GM20431 (cell line): Measurements from ENCODE around the gene IFNA10.
"Not testable (repeated sequence)": the region's sequence is repeated elsewhere in the genome, so short reads cannot be mapped to it uniquely, and the experiment has no call there.

Experiments
- in situ Hi-C: fragments of 300-500 bp; cut with MseI, MboI; formaldehyde crosslinking; loops from one replicate; pipeline ENCODE4 v1.15.0; 2020; ENCODE audit warnings: low sequenced_read_pairs; ENCODE audit not compliant: unreplicated experiment

Gene IFNA10

DNA sequence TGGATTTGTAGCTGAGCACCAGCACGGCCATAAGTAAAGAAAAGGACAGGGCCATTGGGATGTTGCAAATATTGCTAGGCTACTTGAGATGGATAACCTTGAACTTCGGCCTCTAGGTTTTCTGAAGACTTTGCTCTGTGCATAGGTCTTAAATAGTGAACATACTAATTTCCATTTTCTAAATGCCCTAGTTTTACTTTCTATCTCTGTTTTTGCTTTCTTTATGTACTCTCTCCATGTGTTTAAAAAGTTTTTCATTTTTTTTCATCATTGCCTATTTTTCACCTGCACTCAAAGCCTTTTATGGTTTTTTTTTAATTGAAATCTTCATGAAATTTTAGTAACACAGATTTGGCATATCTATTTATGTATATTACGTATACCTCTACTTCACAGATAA lies at the start of gene IFNA10:
TSS of gene IFNA10 (minus strand) at position 101 of the 400 bp plus-strand sequence. CDS start at position 55, 46 bp downstream.
- in situ Hi-C loops = not testable (repeated sequence)

DNA sequence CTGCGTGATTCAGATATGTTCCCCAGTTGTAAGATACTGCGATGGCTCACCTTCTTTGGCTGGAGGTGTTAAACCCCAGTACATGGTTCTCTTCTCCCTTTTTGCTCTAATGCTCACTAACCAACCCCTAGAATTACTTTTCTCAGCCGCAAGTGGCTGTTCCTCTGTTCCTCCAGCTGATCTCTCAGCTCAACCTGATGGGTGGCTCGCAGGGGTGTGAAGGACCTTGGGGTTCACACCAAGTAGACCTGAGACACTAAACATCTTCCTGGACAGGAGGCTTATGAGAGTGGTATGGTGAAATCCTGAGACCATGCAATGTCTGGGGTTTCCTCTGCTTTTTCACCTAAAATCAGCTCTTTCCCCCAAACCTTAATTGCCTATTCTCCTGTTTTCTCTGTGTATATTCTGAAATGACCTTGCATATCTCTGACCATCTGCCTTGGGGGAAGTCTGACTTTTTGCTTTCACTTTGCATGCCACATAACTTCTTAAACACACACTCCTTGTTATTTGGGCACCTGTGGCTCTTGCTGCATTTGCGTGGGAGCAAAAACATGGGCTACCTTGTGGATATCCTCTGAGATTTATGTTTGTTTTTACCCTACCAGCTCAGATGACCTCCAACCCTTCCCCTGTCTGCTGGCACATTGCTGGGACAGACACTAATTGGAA lies 48.7 kb upstream of the IFNA10 start:
- in situ Hi-C loops = no loop called here

DNA sequence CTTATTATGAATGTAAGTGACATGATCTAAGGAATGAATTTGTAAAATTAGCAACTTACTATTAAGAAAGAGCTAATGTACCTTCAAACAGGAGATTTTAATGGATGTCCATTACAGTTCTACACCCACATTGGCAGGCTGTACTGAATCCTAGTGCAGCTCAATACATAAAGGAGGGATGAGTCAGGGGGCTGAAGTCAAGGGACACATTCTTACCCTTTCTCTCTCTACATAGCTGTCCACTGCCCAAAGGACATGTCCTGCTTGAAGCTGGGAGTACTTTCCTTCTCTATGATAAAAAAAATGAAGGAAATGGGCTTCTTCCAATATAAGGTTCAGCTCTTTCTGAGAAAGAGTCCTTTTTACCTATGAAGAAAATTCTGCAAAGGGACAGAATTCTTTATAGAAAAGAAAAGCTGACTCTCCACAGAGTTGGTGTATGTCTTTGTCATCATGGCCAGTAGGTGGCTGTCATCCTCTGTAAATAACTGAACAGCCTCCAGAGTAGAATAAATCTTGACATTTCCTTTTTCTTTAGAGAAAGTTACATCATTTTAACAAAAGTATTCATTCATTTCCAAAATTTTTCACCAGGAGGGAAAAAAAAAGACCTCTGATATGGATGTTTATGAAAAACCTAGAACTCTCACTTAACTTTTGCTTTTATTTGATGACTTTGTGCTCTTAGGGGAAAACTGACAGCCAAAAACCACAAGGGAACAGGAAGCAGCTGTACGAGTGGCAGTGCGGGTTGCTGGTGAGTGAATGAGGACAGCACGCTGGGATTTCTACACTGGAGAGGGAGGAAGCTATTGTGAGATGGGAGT lies 46.0 kb upstream of the IFNA10 start:
- in situ Hi-C loops = no loop called here

DNA sequence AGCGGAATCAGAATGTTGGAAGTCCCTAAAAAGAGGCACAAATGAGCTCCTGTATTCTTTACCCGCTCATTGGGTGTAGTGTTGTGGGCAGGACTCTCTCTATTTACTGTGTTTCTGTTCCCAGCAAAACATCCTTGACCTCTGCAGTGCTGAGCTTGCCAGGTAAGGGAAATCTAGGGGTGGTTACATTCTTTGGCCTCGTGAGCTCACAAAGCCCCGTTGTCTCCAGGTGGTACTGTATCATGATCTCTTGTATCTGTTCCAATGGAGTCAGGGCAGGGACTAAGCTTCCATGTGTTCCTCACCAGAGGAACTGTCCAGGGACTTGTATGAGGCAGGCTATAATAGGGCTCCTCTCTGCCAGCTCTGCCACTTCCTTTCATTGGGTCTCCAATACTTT lies 44.7 kb upstream of the IFNA10 start:
- in situ Hi-C loops = no loop called here

DNA sequence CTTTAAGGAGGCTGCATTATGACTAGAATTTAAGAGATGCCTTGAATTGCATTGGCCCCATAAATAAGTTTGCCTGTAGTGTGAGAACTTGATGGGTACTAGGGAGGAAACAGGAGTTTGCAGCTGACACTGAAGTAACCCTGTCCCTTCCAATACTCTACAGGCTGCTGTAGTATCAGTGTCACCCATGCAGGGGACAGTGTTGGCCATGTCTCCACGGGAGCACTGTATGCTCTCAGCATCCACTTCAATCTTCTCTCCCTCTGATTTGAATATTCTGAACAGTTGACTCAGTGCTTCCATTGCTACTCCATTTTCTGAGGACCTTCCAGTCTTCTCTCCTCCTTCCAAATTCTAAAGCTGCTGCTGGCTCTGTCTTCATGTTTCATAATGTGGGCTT lies 44.2 kb upstream of the IFNA10 start:
- in situ Hi-C loops = no loop called here

DNA sequence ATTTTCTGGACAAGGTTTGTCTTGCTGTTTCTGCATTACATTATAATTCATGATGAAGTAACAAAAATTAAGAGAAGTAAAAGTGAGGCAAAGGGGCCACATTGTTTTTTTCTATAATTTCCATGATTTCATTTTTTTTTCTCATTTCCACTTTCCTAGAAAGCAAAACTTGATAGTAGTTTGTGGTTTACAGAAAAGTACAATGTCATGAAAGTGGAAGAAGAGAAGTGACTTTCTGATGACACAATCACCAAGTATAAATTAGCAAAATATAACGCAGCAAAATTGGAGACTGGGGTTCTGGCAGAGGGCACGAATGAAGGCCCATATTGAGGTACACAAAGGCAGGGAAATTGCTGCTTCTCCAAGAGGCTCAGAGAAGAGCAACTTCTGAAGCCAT lies 37.9 kb upstream of the IFNA10 start:
- in situ Hi-C loops = loop anchor here (10.0 to 25.0 kb wide), 2 partner anchors 210 to 542 kb away; no protein-coding TSS in a partner anchor

DNA sequence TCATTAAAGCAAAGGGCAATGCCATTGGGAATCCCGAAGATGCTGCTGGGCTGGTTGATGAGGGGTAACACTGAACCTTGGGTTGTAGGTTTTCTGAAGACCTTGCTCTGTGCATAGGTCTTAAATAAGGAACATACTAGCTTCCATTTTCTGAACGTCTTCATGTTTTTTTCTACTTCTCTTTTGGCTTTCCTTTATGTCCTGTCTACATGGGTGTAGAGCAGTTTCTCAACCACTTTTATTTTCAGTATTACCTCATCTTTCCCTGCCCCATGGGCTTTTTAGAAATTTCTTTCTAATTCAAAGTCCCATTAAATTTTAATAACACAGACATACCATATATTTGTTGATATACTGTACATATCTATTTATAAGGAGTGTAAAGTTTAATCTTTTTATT lies 33.0 kb upstream of the IFNA10 start, which contains the start of gene IFNA14:
TSS of gene IFNA14 (minus strand) at position 95 of the 400 bp plus-strand sequence. CDS start at position 25, 70 bp downstream.
- in situ Hi-C loops = loop anchor here (10.0 to 25.0 kb wide), 2 partner anchors 215 to 547 kb away; no protein-coding TSS in a partner anchor

DNA sequence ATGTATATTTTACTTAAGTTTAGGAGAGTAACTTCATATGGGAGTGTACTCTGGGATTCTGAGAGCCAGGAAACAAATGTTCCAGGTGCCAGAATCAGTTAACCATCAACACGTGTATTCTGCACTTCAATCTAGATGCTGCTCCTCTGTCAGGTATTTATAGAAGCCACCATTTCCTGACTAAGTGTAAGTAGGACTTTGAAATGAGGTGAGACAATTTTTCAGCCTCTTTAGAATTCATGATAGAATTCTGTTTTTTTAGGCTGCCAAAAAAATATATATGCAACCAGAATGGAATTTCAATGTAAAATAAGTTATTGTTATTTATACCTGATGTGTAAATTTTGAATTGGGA lies 29.4 kb upstream of the IFNA10 start:
- in situ Hi-C loops = loop anchor here (25.0 kb wide), 1 partner anchor 551 kb away; no protein-coding TSS in a partner anchor

DNA sequence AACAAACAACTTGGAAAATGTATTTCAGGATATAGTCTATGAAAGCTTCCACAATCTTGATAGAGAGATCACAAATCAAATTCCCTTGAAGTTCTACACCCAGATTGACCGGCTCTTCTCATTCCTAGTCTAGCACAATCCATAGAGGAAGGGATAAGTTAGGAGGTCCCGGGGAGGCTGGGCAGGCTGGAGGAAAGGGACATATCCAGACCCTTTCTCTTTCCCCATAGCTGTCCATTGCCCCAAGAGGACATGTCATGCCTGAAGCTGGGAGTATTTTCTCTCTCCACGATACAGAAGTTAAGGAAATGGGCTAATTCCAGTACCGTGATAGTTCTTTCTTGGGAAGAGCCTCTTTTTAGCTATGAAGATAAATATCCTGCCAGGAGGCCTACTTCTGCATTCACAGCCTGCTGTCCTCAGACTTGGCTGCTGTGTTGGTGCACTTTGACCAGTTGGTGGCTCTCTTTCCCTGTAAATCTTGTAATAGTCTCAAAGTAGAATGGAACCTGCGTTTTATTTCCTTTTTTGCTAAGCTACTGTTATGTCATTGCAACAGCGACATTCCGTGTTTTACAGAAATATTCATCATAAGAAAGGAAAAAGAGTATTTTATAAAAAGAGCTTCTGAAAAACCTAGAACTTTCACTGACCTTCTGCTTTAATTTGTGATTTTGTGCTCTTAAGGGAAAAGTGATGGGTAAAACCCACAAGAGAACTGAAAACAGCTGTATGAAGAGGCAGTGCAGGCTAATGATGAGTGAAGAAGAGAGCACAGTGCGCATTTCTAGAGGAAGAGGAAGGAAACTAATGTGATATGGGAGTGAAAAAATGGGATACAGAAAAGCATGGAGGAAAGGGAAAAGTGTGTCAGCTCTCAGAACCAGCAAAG lies 28.8 kb upstream of the IFNA10 start:
- in situ Hi-C loops = loop anchor here (25.0 kb wide), 1 partner anchor 552 kb away; no protein-coding TSS in a partner anchor

DNA sequence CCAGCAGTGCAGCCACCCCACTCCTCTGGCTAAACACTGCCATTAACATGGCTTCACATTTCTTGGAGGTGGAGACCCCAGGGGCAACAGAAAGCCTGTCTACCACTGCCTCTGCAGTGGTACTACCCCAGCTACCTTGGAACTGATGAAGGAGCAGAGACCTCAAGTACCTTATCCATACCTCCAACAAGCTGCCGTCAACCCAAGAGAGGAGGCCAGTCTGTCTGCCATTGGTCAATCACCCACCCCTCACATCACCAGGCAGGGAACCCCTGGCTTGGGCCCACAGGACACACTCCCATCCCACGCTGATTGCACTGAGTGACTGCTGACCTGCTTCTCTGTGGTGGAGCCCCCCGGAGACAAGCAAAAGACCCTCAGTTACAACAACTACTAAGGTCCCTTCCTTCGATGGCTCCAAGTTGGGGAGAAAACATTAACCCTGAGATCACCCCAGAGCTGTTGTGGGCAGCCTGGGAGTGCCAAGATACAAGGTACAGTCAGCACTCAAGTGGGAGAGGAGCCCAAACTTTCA lies 27.3 kb upstream of the IFNA10 start:
- in situ Hi-C loops = loop anchor here (25.0 kb wide), 1 partner anchor 553 kb away; no protein-coding TSS in a partner anchor

DNA sequence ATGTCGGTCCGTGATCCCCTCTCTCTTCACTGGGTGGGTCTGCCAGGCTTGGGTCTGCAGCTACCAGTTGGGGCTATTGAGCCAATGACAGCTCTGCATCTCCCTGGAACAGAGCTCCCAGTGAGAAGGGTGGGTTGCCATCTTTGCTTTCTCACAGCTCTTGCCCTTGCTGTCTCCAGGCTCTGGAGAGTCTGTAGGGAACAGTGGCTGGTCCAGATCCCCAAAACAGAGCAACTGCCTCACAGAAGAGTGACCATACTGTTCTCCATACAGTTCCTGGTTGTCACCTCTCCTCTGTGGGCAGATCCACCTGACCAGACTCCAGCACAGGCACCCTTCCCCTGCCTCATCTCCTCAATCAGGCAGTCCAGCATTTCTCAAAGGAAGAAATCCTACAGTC lies 26.3 kb upstream of the IFNA10 start:
- in situ Hi-C loops = loop anchor here (25.0 kb wide), 1 partner anchor 554 kb away; no protein-coding TSS in a partner anchor

DNA sequence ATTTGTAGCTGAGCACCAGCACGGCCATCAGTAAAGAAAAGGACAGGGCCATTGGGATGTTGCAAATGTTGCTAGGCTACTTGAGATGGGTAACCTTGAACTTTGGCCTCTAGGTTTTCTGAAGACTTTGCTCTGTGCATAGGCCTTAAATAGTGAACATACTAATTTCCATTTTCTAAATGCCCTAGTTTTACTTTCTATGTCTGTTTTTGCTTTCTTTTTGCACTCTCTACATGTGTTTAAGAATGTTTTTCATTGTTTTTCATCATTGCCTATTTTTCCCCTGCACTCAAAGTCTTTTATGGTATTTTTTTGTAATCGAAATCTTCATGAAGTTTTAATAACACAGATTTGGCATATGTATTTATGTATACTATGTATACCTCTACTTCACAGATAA lies 21.2 kb upstream of the IFNA10 start, which contains the start of gene IFNA17:
TSS of gene IFNA17 (minus strand) at position 101 of the 400 bp plus-strand sequence. CDS start at position 52, 49 bp downstream.
- in situ Hi-C loops = loop anchor here (25.0 kb wide), 1 partner anchor 559 kb away; no protein-coding TSS in a partner anchor

DNA sequence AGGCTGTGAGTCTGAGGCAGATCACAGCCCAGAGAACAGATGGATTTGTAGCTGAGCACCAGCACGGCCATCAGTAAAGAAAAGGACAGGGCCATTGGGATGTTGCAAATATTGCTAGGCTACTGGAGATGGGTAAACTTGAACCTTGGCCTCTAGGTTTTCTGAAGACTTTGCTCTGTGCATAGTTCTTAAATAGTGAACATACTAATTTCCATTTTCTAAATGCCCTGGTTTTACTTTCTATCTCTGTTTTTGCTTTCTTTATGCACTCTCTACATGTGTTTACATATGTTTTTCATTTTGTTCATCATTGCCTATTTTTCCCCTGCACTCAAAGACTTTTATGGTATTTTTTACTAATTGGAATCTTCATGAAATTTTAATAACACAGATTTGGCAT lies 10.3 kb upstream of the IFNA10 start, which contains the start of gene IFNA16:
TSS of gene IFNA16 (minus strand) at position 101 of the 400 bp plus-strand sequence. CDS start at position 95, 6 bp downstream.
- in situ Hi-C loops = not testable (repeated sequence)

DNA sequence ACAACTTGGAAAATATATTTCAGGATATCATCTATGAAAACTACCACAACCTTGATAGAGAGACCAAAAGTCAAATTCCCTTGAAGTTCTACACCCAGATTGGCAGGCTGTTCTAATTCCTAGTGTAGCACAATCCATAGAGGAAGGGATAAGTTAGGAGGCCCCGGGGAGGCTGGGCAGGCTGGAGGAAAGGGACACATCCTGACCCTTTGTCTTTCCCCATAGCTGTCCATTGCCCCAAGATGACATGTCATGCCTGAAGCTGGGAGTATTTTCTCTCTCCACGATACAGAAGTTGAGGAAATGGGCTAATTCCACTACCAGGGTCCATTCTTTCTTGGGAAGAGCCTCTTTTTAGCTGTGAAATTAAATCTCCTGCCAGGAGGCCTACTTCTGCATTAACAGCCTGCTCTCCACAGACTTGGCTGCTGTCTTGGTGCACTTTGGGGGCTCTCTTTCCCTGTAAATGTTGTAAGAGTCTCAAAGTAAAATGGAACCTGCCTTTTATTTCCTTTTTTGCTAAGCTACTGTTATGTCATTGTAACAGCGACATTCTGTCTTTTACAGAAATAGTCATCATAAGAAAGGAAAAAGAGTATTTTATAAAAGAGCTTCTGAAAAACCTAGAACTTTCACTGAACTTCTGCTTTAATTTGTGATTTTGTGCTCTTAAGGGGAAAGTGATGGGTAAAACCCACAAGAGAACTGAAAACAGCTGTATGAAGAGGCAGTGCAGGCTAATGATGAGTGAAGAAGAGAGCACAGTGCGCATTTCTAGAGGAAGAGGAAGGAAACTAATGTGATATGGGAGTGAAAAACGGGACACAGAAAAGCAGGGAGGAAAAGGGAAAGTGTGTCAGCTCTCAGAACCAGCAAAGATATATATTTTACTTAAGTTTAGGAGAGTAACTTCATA lies 6.7 kb upstream of the IFNA10 start:
- in situ Hi-C loops = not testable (repeated sequence)

DNA sequence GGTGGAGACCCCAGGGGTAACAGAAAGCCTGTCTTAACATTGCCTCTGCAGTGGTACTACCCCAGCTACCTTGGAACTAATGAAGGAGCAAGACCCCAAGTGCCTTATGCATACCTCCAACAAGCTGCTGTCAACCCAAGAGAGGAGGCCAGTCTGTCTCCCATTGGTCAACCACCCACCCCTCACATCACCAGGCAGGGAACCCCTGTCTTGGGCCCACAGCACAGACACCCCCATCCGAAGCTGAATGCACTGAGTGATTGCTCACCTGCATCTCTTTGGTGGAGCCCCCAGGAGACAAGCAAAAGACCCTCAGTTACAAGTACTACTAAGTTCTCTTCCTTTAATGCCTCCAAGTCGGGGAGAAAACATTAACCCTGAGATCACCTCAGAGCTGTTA lies 5.2 kb upstream of the IFNA10 start:
- in situ Hi-C loops = not testable (repeated sequence)

DNA sequence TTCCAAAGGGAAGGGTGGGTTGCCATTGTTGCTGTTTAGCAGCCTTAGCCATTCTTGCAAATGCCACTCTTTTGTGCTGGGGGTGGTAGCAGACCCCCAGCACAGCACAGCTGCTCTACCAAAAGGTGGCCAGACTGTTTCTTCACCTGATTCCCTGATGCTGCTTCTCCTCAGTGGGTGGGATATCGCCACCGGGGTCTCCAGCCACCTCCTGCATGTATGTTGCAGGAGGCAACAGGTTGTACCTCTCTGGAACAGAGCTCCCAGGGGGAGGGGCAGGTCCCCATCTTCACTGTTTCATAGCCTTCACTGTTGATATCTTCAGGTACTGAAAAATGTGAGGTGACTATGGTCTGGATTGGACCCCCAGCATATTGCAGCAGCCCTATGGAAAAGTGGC lies 3.8 kb upstream of the IFNA10 start:
- in situ Hi-C loops = not testable (repeated sequence)

DNA sequence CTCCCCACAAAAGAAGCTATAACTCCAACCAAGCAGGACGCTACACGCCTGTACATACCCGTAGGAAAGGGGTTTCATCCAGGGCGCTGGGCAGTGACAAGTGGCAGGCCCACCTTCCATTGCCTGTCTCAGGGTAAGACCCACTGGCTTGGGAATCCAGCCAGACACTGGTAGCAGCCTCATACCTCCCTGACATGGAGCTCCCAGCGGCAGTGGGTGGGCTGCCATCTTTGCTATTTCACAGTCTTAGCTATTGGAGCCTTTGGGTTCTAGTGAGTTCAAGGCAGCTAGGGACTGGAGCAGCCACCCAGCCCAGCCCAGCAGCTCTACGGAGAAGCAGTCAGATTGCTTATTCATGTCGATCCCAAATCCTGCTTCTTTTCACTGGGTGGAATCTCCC lies 3.4 kb upstream of the IFNA10 start:
- in situ Hi-C loops = no loop called here

DNA sequence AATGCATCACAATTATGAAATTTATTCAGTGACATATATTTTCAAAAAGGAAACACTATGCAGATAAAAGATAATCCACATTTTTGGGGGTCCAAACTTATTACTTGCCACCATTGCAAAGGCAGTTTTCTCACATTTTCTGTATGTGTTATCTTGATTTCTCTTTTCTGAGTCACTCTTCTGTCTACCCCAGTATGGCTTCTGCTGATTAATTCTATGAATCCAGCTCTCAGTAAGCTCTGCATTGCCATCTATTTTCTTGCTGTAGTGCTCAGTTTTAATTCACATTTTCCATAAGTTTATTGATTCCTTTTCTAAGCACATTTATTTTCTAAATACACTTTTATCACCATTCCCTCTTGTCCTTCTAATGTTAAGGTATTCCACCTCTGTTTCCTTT lies 1.7 kb downstream of the IFNA10 start:
- in situ Hi-C loops = no loop called here
